ENCODE measurements around the gene HIGD1C. TPM values are rescaled to one million over a fixed set of nuclear protein-coding genes. Genes with fewer than 3 reads are reported as not detected.

HIGD1C gene
- total RNA-seq, 1 donor from 2014 or later: not detected

Other genes with a start within 250 kb of the HIGD1C start
- 37.7 and 42.5 TPM in 2 replicates for gene ATF1, start 188.4 kb upstream of the HIGD1C start, total RNA-seq
- gene TMPRSS12, start 109.6 kb upstream of the HIGD1C start, total RNA-seq: not detected in 2 replicates
- gene SLC11A2, start 73.8 kb downstream of the HIGD1C start, total RNA-seq: 32.3 and 44.6 TPM in 2 replicates
- gene LETMD1, start 95.8 kb downstream of the HIGD1C start, total RNA-seq: 82.8 and 92.0 TPM in 2 replicates
- gene CSRNP2, start 131.1 kb downstream of the HIGD1C start, total RNA-seq: 16.9 and 17.7 TPM in 2 replicates
- gene TFCP2, start 220.6 kb downstream of the HIGD1C start, total RNA-seq: 34.9 and 36.7 TPM in 2 replicates

Measured in activated B cell treated with CpG ODN at 0.5 μM for 24 hours (primary cell).